Measurements from ENCODE around the gene C1orf52. TPM values are rescaled to one million over a fixed set of nuclear protein-coding genes. Genes with fewer than 3 reads are reported as not detected.

C1orf52 gene
- total RNA-seq, 2 experiments from 2014 or later = 35.6 to 37.4 TPM

- intact Hi-C loops (cut with micrococcal nuclease; ENCODE audit: unreplicated experiment) = loop anchor here (5.0 to 10.0 kb wide), 4 partner anchors 282 to 977 kb away; partner anchors contain the start of genes MCOLN2, SAMD13 and SSX2IP
- no peak overlapping the region for H3K4me3 ChIP-seq (ENCODE audit: low read depth, low read length, poor library complexity, severe bottlenecking)
- ChIA-PET CTCF (ENCODE audit: unreplicated experiment) (no interaction called here), POLR2A (interaction anchor here (0.7 kb wide), 1 partner anchor 284 kb away, joined by 3 read pairs; no protein-coding TSS in a partner anchor)
- peaks cover 15% of the 10 kb centered on the region for H3K79me2 ChIP-seq (ENCODE audit: insufficient read depth, low read depth, low read length)
- peaks cover 1% of the 10 kb centered on the region; the same call in 1 of the 2 replicates for H3K36me3 ChIP-seq (ENCODE audit: insufficient read depth, low read length)
- no peak overlapping the region; the same call in 1 of the 2 replicates for H2AFZ ChIP-seq (ENCODE audit: low read length)
- no peak overlapping the region for H3K27ac ChIP-seq (ENCODE audit: low read depth, low read length, poor library complexity, severe bottlenecking)
- peak; percentile 22 for DNase-seq (ENCODE audit: low spot score)
- H3K9me3 ChIP-seq (ENCODE audit: low read length) = 0 out of 2 replicates have a peak, but pooled peaks cover 6% of the 10 kb centered on the region
- peaks cover 10% of the 10 kb centered on the region for H4K20me1 ChIP-seq (ENCODE audit: insufficient read depth, low read length)
- TF ChIP-seq EZH2phosphoT487 (IDR thresholded peaks at IDR 0.05; ENCODE audit: borderline replicate concordance, low read depth, low read length) (no peak), CTCF (conservative IDR thresholded peaks at IDR 0.05; ENCODE audit: low read length) (no peak)
- H3K9me2 ChIP-seq (ENCODE audit: insufficient read depth, low read length) = no peaks in the 10 kb centered on the region
- H3K4me2 ChIP-seq (ENCODE audit: low read length) = no peak overlapping the region
- BruUV-seq (replicated peaks) = no TSS peak
- H3K4me1 ChIP-seq (ENCODE audit: insufficient read depth, low read length, poor library complexity, severe bottlenecking) = peaks cover 15% of the 10 kb centered on the region
Observed at GRCh38 chr1:85279458-85280080, 20.1 kb upstream of the C1orf52 start.

DNA sequence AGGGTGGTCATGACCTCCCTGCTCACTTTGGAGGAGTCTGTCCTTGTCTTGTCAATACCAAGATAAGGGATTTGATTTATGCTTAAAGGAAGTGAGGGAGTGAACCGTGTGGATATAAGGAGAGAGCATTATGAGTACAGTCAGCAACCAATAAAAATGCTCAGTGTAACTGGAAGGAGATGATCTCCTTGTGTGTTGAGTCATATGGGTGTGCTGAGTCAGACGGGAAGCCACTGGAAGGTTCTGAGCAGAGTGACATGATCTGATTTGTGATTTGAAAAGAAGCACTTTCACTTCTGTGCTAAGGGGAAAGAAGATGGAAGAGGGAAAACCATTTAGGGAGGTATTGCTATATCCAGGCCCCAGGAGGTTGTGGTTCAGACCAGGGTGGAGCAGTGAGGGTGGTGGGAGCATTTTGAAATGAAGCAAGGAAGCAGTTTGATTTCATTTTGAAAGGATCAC, 19.4 kb upstream of the C1orf52 start:
- Histone ChIP-seq H3K9me3 (ENCODE audit: low read length) (0 out of 2 replicates have a peak, but pooled peaks cover 6% of the 10 kb centered on the region), H4K20me1 (ENCODE audit: insufficient read depth, low read length) (peaks cover 16% of the 10 kb centered on the region), H3K9me2 (ENCODE audit: insufficient read depth, low read length) (no peaks in the 10 kb centered on the region), H3K4me2 (ENCODE audit: low read length) (no peak overlapping the region), H3K36me3 (ENCODE audit: insufficient read depth, low read length) (peaks cover 8% of the 10 kb centered on the region; the same call in 1 of the 2 replicates), H3K4me3 (ENCODE audit: low read depth, low read length, poor library complexity, severe bottlenecking) (no peak overlapping the region), H3K79me2 (ENCODE audit: insufficient read depth, low read depth, low read length) (peaks cover 22% of the 10 kb centered on the region), H3K27ac (ENCODE audit: low read depth, low read length, poor library complexity, severe bottlenecking) (no peak overlapping the region), H2AFZ (ENCODE audit: low read length) (peak overlapping the region; percentile 9; the same call in 1 of the 2 replicates), H3K4me1 (ENCODE audit: insufficient read depth, low read length, poor library complexity, severe bottlenecking) (peaks cover 21% of the 10 kb centered on the region)
- no TSS peak for BruUV-seq (replicated peaks)
- intact Hi-C loops (cut with micrococcal nuclease; ENCODE audit: unreplicated experiment) = loop anchor here (5.0 to 10.0 kb wide), 4 partner anchors 282 to 977 kb away; partner anchors contain the start of genes MCOLN2, SAMD13 and SSX2IP
- CTCF ChIA-PET (ENCODE audit: unreplicated experiment) = no interaction called here
- DNase-seq (ENCODE audit: low spot score) = no peak
- POLR2A ChIA-PET = interaction anchor here (1.4 kb wide), 1 partner anchor 11 kb away, joined by 10 read pairs; no protein-coding TSS in a partner anchor
- TF ChIP-seq EZH2phosphoT487 (IDR thresholded peaks at IDR 0.05; ENCODE audit: borderline replicate concordance, low read depth, low read length) (no peak), CTCF (conservative IDR thresholded peaks at IDR 0.05; ENCODE audit: low read length) (no peak)
